HepG2 (cell line): ENCODE measurements around the gene CAND2. TPM values are rescaled to one million over a fixed set of nuclear protein-coding genes. Genes with fewer than 3 reads are reported as not detected.
A peak's percentile ranks its signal among the peaks of the same experiment; 100 is the strongest.

Experiments
- AGO1 ChIP-seq: fragments of 200-400 bp; formaldehyde crosslinking; IDR thresholded peaks from 2 replicates; pipeline ENCODE4 v1.6.1; 2017; ENCODE audit warnings: mild to moderate bottlenecking, low read depth, low read length, moderate library complexity; ENCODE audit not compliant: poor library complexity, severe bottlenecking
- EHMT2 ChIP-seq: fragments of 200-600 bp; sonication (generic); IDR thresholded peaks from 2 replicates; pipeline ENCODE4 v1.7.0; 2017; ENCODE audit warnings: antibody characterized with exemption, low read depth, low read length, borderline replicate concordance
- ETV6 ChIP-seq: sonication (generic); formaldehyde crosslinking; conservative IDR thresholded peaks from 2 replicates; pipeline ENCODE4 v1.4.0; 2020; ENCODE audit warnings: missing genetic modification reagents
- HES4 ChIP-seq: sonication (generic); formaldehyde crosslinking; IDR thresholded peaks from 2 replicates; pipeline ENCODE4 v1.9.0; 2021; ENCODE audit warnings: mild to moderate bottlenecking, missing genetic modification reagents, borderline replicate concordance
- IKZF4 ChIP-seq: sonication (generic); formaldehyde crosslinking; IDR thresholded peaks from 2 replicates; pipeline ENCODE4 v1.5.1; 2020; ENCODE audit warnings: borderline replicate concordance, mild to moderate bottlenecking, low read depth, missing genetic modification reagents; ENCODE audit errors: not compliant biosample characterization
- IRF1 ChIP-seq: sonication (generic); formaldehyde crosslinking; IDR thresholded peaks from 2 replicates; pipeline ENCODE4 v1.4.0; 2020; ENCODE audit warnings: low read depth, mild to moderate bottlenecking, missing genetic modification reagents
- ISL2 ChIP-seq: sonication (generic); formaldehyde crosslinking; IDR thresholded peaks from 2 replicates; pipeline ENCODE4 v1.5.0; 2020; ENCODE audit warnings: missing genetic modification reagents
- NCOA2 ChIP-seq: sonication (generic); formaldehyde crosslinking; IDR thresholded peaks from 2 replicates; pipeline ENCODE4 v1.8.0; 2022; ENCODE audit warnings: inconsistent platforms
- NCOR1 ChIP-seq: fragments of 200-600 bp; sonication (generic); IDR thresholded peaks from 2 replicates; pipeline ENCODE4 v1.7.0; 2017; ENCODE audit warnings: antibody characterized with exemption, low read length, borderline replicate concordance
- NRL ChIP-seq: sonication (generic); formaldehyde crosslinking; IDR thresholded peaks from 2 replicates; pipeline ENCODE4 v1.5.0; 2020; ENCODE audit warnings: missing genetic modification reagents, mild to moderate bottlenecking, moderate library complexity, borderline replicate concordance
- PHF5A ChIP-seq: IDR thresholded peaks from one replicate; pipeline ENCODE4 v1.6.1; 2018; ENCODE audit warnings: low read depth, missing genetic modification reagents; ENCODE audit not compliant: unreplicated experiment
- POGK ChIP-seq: sonication (generic); formaldehyde crosslinking; conservative IDR thresholded peaks from 2 replicates; pipeline ENCODE4 v1.8.0; 2022; ENCODE audit warnings: mild to moderate bottlenecking, moderate library complexity, missing genetic modification reagents
- POLR2AphosphoS5 ChIP-seq: IDR thresholded peaks from 2 replicates; pipeline ENCODE4 v1.6.1; 2012; ENCODE audit warnings: low read depth, low read length
- POLR2G ChIP-seq: fragments of 200-400 bp; formaldehyde crosslinking; IDR thresholded peaks from 2 replicates; pipeline ENCODE4 v1.6.1; 2018; ENCODE audit warnings: mild to moderate bottlenecking, low read depth, low read length, moderate library complexity
- REST ChIP-seq, 2 experiments: IDR thresholded peaks; 2 replicates each; pipeline ENCODE4 v1.6.1; 2011 to 2012; ENCODE audit warnings: low read length in 2 of 2, borderline replicate concordance in 1 of 2, low read depth in 1 of 2, mild to moderate bottlenecking in 1 of 2, moderate library complexity in 1 of 2
- REXO4 ChIP-seq: sonication (generic); formaldehyde crosslinking; IDR thresholded peaks from 2 replicates; pipeline ENCODE4 v1.8.0; 2022; ENCODE audit warnings: missing genetic modification reagents, mild to moderate bottlenecking, borderline replicate concordance
- TAF15 ChIP-seq: fragments of 200-400 bp; formaldehyde crosslinking; IDR thresholded peaks from one replicate; pipeline ENCODE4 v1.6.1; 2018; ENCODE audit warnings: mild to moderate bottlenecking, low read depth, low read length; ENCODE audit not compliant: poor library complexity, severe bottlenecking
- ZBTB7B ChIP-seq: sonication (generic); formaldehyde crosslinking; IDR thresholded peaks from 2 replicates; pipeline ENCODE4 v1.4.0; 2020; ENCODE audit warnings: missing genetic modification reagents
- ZMAT5 ChIP-seq: sonication (generic); formaldehyde crosslinking; IDR thresholded peaks from 2 replicates; pipeline ENCODE4 v1.5.0; 2020; ENCODE audit warnings: mild to moderate bottlenecking, low read depth, missing genetic modification reagents, borderline replicate concordance
- ZNF180 ChIP-seq: sonication (generic); formaldehyde crosslinking; IDR thresholded peaks from 2 replicates; pipeline ENCODE4 v1.4.0; 2020; ENCODE audit warnings: low read depth, missing genetic modification reagents, borderline replicate concordance
- ZNF761 ChIP-seq: sonication (generic); formaldehyde crosslinking; conservative IDR thresholded peaks from 2 replicates; pipeline ENCODE4 v1.4.0; 2020; ENCODE audit warnings: mild to moderate bottlenecking, missing genetic modification reagents
- ZNF850 ChIP-seq: sonication (generic); formaldehyde crosslinking; conservative IDR thresholded peaks from 2 replicates; pipeline ENCODE4 v1.9.0; 2021; ENCODE audit warnings: mild to moderate bottlenecking, missing genetic modification reagents
- polyA plus RNA-seq, 8 experiments: library from polyadenylated mRNA; depleted of rRNA in 3 of 8; stranded (reverse) in 7 of 8; unstranded in 1 of 8; fragments of >200 nt; fragmentation: Illumina TruSeq in 4 of 8; extraction: Trizol in 4 of 8; gene quantifications; 2 replicates each; pipeline versions ENCODE4 v1.2.1 to v1.2.3, GENCODE V29; 2011 to 2016; ENCODE audit warnings: low read depth in 4 of 8, missing spikeins in 1 of 8, mixed read lengths in 1 of 8; ENCODE audit not compliant: insufficient read depth in 1 of 8
- total RNA-seq, 5 experiments: library from RNA; depleted of rRNA; stranded (reverse); fragments of >200 nt; fragmentation: Illumina TruSeq; extraction: Trizol; gene quantifications; 2 replicates each; pipeline ENCODE4 v1.2.3, GENCODE V29; 2016; ENCODE audit warnings: low read depth in 1 of 5

Gene CAND2
- total and polyA plus RNA-seq, 2 of the 13 experiments (the other 11 are each of a cell fraction or from before 2014, with no cell fraction given): 0.01 TPM; not detected in 1

GRCh38 chr3:12810013-12810780 lies 13.7 kb downstream of the CAND2 start (continued):
- TF ChIP-seq POGK (CRISPR knock-in tag) (peak; percentile 75; the same call in 1 of the 2 replicates), ZNF850 (CRISPR knock-in tag) (no peak), ETV6 (CRISPR knock-in tag) (peak; percentile 45; the same call in 1 of the 2 replicates), AGO1 (peak; percentile 24), IRF1 (CRISPR knock-in tag) (no peak), ZNF180 (CRISPR knock-in tag) (no peak), NRL (CRISPR knock-in tag) (peak; percentile 78), ZBTB7B (CRISPR knock-in tag) (peak; percentile 45; the same call in 1 of the 2 replicates), HES4 (CRISPR knock-in tag) (0 out of 2 replicates have a peak, but pooled peaks have one; percentile 37), EHMT2 (no peak), POLR2AphosphoS5 (peak; percentile 47; the same call in 1 of the 2 replicates), ZMAT5 (CRISPR knock-in tag) (no peak), REXO4 (no peak), REST (IDR thresholded peaks at IDR 0.05; ENCODE audit: borderline replicate concordance in 1 of 2, low read depth in 1 of 2, low read length in 2 of 2) (no peak), POLR2G (peak; percentile 41; the same call in 1 of the 2 replicates), NCOR1 (no peak), NCOA2 (CRISPR knock-in tag) (no peak), IKZF4 (CRISPR knock-in tag) (no peak), TAF15 (no peak), PHF5A (no peak), ISL2 (CRISPR knock-in tag) (no peak), ZNF761 (no peak)
